Inferior parietal cortex (tissue), 1 donor: Measurements from ENCODE around the gene RPS18.
"Not testable (repeated sequence)": the region's sequence is repeated elsewhere in the genome, so short reads cannot be mapped to it uniquely, and the experiment has no call there.

Experiments used
- DNase-seq: peaks from one replicate; pipeline ENCODE4 v3.0.0-alpha.2; 2016; ENCODE audit errors: extremely low spot score

RPS18 gene

GRCh38 chr6:33271468-33272274, at the start of gene RPS18, which contains the start of gene VPS52:
Gene RPS18, plus strand, starts transcription at chr6:33272075. Its CDS starts 45 bp downstream, at chr6:33272120.
Gene VPS52, minus strand, starts transcription at chr6:33271876. Its CDS starts 201 bp downstream, at chr6:33271675.
- peak; percentile 99 for DNase-seq

DNA sequence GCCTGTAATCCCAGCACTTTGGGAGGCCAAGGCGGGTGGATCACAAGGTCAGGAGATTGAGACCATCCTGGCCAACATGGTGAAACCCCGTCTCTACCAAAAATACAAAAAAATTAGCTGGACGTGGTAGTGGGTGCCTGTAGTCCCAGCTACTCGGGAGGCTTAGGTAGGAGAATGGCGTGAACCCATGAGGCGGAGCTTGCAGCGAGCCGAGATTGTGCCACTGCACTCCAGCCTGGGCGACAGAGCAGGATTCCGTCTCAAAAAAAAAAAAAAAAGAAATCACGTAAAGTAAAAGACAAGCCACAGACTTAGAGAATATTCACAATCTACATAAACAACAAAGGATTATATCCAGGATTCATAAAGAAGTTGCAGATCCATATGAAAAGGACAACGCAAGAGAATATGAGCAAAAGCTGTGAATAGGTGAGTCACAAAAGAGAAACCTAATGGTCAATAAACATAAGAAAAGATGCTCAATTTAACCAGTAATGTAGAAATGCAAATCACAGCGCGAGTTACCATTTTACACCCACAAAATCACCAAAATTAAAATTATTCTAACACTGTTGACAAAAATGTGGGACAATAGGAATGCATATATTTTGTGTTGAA, 45.3 kb upstream of the RPS18 start:
- DNase-seq: not testable (repeated sequence)

DNA sequence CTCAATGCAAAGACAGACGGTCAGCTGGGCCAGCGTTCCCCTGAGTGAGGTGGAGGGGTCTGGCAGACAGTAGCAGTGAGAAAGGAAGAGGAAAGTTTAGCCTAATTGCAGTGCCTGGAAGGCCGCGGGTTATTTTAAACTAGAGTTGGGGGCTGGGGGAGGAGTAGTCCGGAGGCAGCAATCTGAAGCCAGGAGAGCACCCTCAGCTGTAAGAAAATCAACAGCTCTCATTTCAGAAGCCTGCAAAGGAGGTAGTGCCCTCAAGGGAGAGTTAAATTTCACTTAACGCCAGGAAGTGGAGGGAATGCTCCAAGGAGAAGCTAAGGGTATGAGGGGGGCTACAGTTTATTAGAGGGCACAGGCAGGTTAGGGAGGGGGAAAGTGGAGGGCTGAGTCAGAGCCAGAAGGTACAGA, 36.6 kb upstream of the RPS18 start:
- DNase-seq: no peak

GRCh38 chr6:33236328-33236727, 35.5 kb upstream of the RPS18 start:
- DNase-seq: no peak

DNA sequence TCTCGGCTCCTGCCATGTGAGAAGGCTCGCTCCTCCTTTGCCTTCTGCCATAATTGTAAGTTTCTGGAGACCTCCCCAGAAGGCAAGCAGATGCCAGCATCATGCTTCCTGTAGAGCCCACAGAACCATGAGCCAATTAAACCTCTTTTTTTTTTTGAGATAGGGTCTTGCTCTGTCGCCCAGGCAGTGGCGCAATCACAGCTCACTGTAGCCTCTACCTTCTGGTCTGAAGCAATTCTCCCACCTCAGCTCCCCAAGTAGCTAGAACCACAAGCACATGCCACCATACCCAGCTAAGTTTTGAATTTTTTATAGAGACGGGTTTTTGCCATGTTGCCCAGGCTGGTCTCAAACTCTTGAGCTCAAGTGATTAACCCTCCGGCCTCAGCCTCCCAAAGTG, 35.0 kb upstream of the RPS18 start:
- DNase-seq: no peak

DNA sequence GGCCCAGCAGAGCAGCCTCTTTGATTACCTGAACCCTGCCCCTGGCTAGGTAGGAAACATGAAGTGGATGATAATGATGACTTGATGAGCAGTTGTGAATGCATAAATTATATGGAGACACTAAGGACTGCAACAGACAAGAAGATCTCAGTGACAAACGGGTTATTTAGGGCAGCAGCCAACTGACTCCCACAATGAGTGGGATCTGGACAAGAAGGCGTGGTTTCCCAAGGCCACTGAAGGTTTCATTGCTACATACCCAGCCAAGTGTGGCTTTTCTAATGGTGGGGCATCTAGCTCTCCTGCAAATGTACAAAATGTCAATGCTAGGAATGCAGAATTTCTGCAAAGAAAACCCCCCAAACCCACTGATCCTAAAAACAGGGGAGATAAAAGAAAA, 34.1 kb upstream of the RPS18 start:
- DNase-seq: no peak

DNA sequence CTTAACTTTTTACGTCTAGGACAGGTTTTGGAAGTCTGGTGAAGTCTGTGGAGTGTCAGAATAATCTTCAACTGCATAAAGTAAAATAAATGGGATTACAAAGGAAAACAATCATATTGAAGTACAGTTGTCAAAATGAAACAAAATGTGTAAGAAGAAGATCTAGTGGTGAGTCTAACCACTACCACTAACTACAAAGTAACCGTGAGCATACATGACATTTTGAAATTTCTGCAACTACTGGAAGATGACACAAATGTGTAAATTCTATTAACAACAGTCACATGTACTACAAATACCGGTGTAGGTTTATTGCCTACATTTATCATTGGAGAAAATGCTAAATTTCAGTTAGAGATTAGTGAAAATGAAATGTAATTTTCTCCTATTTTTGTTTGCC, 29.9 kb upstream of the RPS18 start:
- DNase-seq: no peak

DNA sequence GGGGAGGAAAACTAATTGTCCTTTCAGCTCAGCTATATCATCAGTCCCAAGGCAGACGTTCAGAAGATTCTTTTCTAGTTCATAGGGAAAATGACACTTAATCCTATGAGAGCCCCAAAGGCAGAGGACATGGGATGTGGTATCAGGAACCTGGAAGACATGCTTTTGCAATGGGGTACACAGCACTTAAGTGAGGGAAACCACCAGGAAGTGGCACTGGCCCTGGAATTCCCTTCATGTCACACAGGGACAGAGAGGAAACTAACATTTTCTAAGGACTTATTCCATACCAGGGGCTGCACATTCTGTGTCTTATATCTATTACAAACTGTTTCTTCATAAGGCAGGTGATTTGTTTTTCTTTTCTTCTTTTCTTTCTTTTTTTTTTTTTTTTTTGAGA, 28.4 kb upstream of the RPS18 start:
- DNase-seq: no peak

- peak; percentile 95 for DNase-seq
These were observed 23.8 kb upstream of the RPS18 start for GRCh38 chr6:33247977-33248642.

DNA sequence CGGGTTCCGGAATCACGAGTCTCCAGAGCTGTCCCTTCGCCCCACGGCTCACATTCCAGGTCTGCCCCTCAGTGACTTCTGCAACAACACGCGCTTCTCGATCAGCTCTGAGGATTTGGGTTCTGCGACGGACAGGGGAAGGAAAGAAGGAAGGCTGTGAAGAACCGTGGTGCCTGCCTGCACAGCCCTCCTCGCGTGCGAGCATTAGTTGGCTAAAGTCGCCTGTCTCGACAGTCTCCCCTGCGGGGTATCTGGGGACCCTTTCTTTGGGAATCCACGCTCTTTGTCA, 23.3 kb upstream of the RPS18 start:
- no peak for DNase-seq

DNA sequence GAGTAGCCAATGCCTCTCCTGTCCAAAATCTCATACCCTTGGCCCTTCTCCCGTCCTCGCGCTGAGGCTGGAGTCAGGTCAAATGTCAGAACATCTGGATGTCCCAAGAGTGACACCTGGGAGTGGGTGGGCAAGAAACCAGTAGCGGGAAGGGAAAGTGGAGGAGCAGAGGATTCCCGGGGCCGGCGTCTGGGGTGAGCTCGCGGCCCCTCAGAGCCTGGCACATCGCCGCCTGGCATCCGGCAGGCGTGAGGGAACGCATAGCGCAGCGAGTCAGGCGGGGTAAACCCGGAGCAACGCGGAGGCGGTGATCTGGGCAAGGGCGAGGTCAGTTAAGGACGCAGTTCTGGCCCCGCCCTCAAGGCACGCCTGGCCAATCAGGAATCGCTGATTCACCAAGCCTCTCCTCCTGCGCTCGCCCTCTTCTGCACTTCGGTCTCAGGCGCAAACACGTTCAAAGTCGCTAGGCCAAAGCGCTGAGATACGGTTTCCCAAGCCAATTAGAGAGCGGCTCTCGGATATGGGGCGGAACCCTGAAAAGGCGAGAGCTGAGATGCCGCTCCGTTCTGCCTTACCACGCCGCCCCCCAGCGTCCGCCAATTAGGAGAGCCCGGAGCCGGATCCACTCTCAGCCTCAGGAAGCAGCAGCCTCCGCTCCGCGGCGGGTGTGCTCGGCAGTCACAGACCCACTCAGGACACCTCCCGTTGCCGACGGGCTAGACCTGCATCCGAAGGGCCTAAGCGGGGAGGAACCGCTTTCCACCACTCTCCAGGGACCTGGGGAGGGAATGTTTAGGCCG, 22.7 kb upstream of the RPS18 start:
- DNase-seq: peak; percentile 98

- no peak for DNase-seq
These were observed 21.9 kb upstream of the RPS18 start for GRCh38 chr6:33249732-33250630.

GRCh38 chr6:33250731-33251130, 21.1 kb upstream of the RPS18 start:
- no peak for DNase-seq

GRCh38 chr6:33251395-33252012, 20.4 kb upstream of the RPS18 start:
- no peak for DNase-seq

GRCh38 chr6:33252759-33253158, 19.1 kb upstream of the RPS18 start:
- DNase-seq: no peak

- DNase-seq: no peak
These were observed 17.3 kb upstream of the RPS18 start for GRCh38 chr6:33254591-33254990.

GRCh38 chr6:33259032-33259431, 12.8 kb upstream of the RPS18 start:
- no peak for DNase-seq

DNA sequence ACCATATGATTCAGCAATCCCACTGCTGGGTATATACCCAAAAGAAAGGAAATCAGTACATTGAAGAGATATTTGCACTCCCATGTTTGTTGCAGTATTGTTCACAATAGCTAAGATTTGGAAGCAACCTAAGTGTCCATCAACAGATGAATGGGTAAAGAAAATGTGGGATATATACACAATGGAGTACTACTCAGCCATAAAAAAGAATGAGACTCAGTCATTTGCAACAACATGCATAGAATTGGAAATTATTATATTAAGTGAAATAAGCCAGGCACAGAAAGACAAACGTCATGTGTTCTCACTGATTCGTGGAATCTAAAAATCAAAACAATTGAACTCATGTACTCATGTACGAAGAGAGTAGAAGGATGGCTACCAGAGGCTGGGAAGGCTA, 9.4 kb upstream of the RPS18 start:
- DNase-seq: not testable (repeated sequence)

- DNase-seq: no peak
These were observed 7.9 kb upstream of the RPS18 start for GRCh38 chr6:33264015-33264414.

DNA sequence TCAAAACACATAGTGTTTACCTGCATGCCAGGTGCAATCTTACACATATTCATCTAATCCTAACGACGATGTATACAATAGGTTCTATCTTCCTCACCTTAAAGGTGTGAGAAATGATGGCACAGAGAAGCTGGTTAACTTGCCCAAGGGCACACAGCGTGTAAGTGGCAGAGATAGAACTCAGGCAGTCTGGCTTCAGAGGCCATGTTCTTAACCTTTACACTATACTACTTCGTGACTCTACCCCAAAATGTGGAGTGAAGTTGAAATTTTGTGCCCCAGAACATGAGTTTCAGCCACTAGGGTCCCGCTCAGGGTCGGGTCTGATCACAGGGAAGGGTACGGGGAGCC, 783 bp upstream of the RPS18 start:
- DNase-seq: no peak
